ENCODE data around the gene SLC22A6. TPM values are rescaled to one million over a fixed set of nuclear protein-coding genes. Genes with fewer than 3 reads are reported as not detected.

The SLC22A6 gene
- total RNA-seq, 3 donors from 2014 or later, result not detected

- H3K4me1 ChIP-seq (ENCODE audit: low read depth), result peaks cover 20% of the 10 kb centered on the region
- no peaks in the 10 kb centered on the region for H3K36me3 ChIP-seq (ENCODE audit: low read depth)
- TF ChIP-seq CTCF (IDR thresholded peaks at IDR 0.05), result no peak
- H3K9me3 ChIP-seq, result no peaks in the 10 kb centered on the region
- ATAC-seq, result no peak
- intact Hi-C loops (cut with DNase I, micrococcal nuclease), result no loop called here
- no peak for DNase-seq
- H3K4me3 ChIP-seq, result no peak overlapping the region
These were observed 56.8 kb downstream of the SLC22A6 start for GRCh38 chr11:62928011-62928410.

GRCh38 chr11:62926680-62927455 lies 57.9 kb downstream of the SLC22A6 start:
- peaks cover 20% of the 10 kb centered on the region for H3K4me1 ChIP-seq (ENCODE audit: low read depth)
- no peaks in the 10 kb centered on the region for H3K36me3 ChIP-seq (ENCODE audit: low read depth)
- ATAC-seq, result no peak
- TF ChIP-seq CTCF (IDR thresholded peaks at IDR 0.05), result no peak
- no peak overlapping the region for H3K4me3 ChIP-seq
- H3K9me3 ChIP-seq, result no peaks in the 10 kb centered on the region
- DNase-seq, result no peak
- intact Hi-C loops (cut with DNase I, micrococcal nuclease), result no loop called here

Other genes starting within 250 kb of the SLC22A6 start
- 10 to 100 TPM; 10.9 to 15.6 (median 13.0) TPM for gene ZBTB3, start 230.8 kb downstream of the SLC22A6 start, total RNA-seq
- 10 to 100 TPM; 39.4 to 49.6 (median 41.5) TPM for gene POLR2G, start 223.4 kb downstream of the SLC22A6 start, total RNA-seq
- 10 to 100 TPM; 17.0 to 23.5 (median 17.1) TPM for gene TAF6L, start 213.6 kb downstream of the SLC22A6 start, total RNA-seq
- gene TMEM179B, start 197.6 kb downstream of the SLC22A6 start, total RNA-seq, result 10 to 100 TPM; 39.8 to 62.2 (median 54.0) TPM
- 10 to 100 TPM; 12.8 to 16.6 (median 14.8) TPM for gene TMEM223, start 193.0 kb downstream of the SLC22A6 start, total RNA-seq
- 100 to 1,000 TPM in 1 of 3 donors, 10 to 100 TPM in 2; 46.7 to 103 (median 55.0) TPM for gene NXF1, start 179.5 kb downstream of the SLC22A6 start, total RNA-seq
- gene STX5, start 152.9 kb downstream of the SLC22A6 start, total RNA-seq, result 10 to 100 TPM; 38.7 to 44.3 (median 41.7) TPM
- gene TEX54, start 152.1 kb downstream of the SLC22A6 start, total RNA-seq, result not detected
- gene WDR74, start 145.4 kb downstream of the SLC22A6 start, total RNA-seq, result 10 to 100 TPM; 35.0 to 42.4 (median 38.8) TPM
- 100 to 1,000 TPM; 116 to 127 (median 124) TPM for gene SLC3A2, start 104.1 kb downstream of the SLC22A6 start, total RNA-seq
- gene CHRM1, start 63.6 kb downstream of the SLC22A6 start, total RNA-seq, result 1 to 10 TPM in 1 of 3 donors, under 1 TPM in 2; 0.89 to 1.4 (median 0.96) TPM
- gene SLC22A8, start 30.9 kb upstream of the SLC22A6 start, total RNA-seq, result not detected
- not detected for gene SLC22A24, start 159.3 kb upstream of the SLC22A6 start, total RNA-seq

Data from mucosa of descending colon (tissue), 3 donors.